Thymus (tissue), 11 donors: Measurements from ENCODE around the gene BBS10. TPM values are rescaled to one million over a fixed set of nuclear protein-coding genes. Genes with fewer than 3 reads are reported as not detected.
"Not testable (repeated sequence)": the region's sequence is repeated elsewhere in the genome, so short reads cannot be mapped to it uniquely, and the experiment has no call there.

ENCODE experiments used
- DNase-seq, 9 donors: peaks; one replicate each; pipeline ENCODE4 v3.0.0-alpha.2; 2013; ENCODE audit warnings: low spot score in 9 of 9, low read depth in 6 of 9, missing footprints in 1 of 9
- H3K27ac ChIP-seq, 2 donors: one replicate each; pipeline ENCODE4 v1.5.1; 2013; ENCODE audit warnings: control low read depth in 1 of 2, low read depth in 1 of 2, low read length in 1 of 2, mild to moderate bottlenecking in 1 of 2, moderate library complexity in 1 of 2
- H3K27me3 ChIP-seq, 2 donors: one replicate each; pipeline ENCODE4 v1.5.1; 2013; ENCODE audit warnings: low read length in 1 of 2; ENCODE audit not compliant: control insufficient read depth in 2 of 2, insufficient read depth in 1 of 2
- H3K36me3 ChIP-seq, 2 donors: one replicate each; pipeline ENCODE4 v1.5.1; 2013; ENCODE audit warnings: low read length in 1 of 2, mild to moderate bottlenecking in 1 of 2, moderate library complexity in 1 of 2; ENCODE audit not compliant: control insufficient read depth in 2 of 2, insufficient read depth in 2 of 2
- H3K4me1 ChIP-seq, 2 donors: one replicate each; pipeline ENCODE4 v1.5.1; 2013; ENCODE audit warnings: low read length in 2 of 2; ENCODE audit not compliant: control insufficient read depth in 2 of 2, insufficient read depth in 2 of 2
- H3K4me3 ChIP-seq, 2 donors: one replicate each; pipeline ENCODE4 v1.5.1; 2013; ENCODE audit warnings: low read length in 2 of 2, control low read depth in 1 of 2, mild to moderate bottlenecking in 1 of 2
- H3K9me3 ChIP-seq, 2 donors: one replicate each; pipeline ENCODE4 v1.5.1; 2013; ENCODE audit warnings: low read length in 1 of 2, mild to moderate bottlenecking in 1 of 2; ENCODE audit not compliant: control insufficient read depth in 2 of 2, insufficient read depth in 1 of 2
- WGBS: extraction: QIAGEN DNeasy Blood & Tissue Kit; methylation state at CpG from one replicate; pipeline ENCODE4 v1.1.7; 2013; 5-methylcytosine and 5-hydroxymethylcytosine counted together
- polyA plus RNA-seq: library from polyadenylated mRNA; stranded (reverse); fragments of 200-250 nt; gene quantifications from one replicate; pipeline ENCODE4 v1.2.3, GENCODE V29; 2013
- total RNA-seq: library from RNA; stranded (reverse); fragments of 120-200 nt; gene quantifications from one replicate; pipeline ENCODE4 v1.2.4, GENCODE V29; 2013
- donor health status: healthy.

BBS10 gene
- total and polyA plus RNA-seq, 2 donors, result 12.2 to 13.3 TPM

DNA sequence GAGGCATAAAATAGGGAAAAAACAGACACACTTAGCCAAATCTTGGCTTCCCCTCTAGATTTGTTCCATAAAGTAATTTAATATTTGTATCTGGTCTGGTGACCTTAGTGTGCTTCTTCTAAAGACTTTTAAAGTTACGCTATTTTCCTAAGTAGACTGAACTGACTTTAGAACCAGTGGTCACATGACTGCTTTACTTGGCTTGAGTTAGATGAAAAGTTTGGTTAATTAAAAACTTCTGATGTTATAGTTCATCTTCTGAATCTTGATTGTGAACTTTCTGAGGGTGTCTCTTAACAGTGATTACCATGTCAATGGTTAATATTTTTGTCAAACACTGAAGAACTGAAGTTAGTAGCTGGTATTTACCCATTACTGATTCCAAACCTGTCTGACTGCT lies 2.6 kb downstream of the BBS10 start:
- no peak for DNase-seq
- no peak overlapping the region for H3K27ac ChIP-seq
- H3K4me1 ChIP-seq, result peaks cover 4 to 14% of the 10 kb centered on the region in 2 donors
- H3K4me3 ChIP-seq, result no peak overlapping the region
- 94% methylated on average over 1 of the region's 1 CpG for WGBS
- no peaks in the 10 kb centered on the region for H3K36me3 ChIP-seq
- H3K9me3 ChIP-seq, result no peaks in the 10 kb centered on the region
- no peaks in the 10 kb centered on the region for H3K27me3 ChIP-seq

DNA sequence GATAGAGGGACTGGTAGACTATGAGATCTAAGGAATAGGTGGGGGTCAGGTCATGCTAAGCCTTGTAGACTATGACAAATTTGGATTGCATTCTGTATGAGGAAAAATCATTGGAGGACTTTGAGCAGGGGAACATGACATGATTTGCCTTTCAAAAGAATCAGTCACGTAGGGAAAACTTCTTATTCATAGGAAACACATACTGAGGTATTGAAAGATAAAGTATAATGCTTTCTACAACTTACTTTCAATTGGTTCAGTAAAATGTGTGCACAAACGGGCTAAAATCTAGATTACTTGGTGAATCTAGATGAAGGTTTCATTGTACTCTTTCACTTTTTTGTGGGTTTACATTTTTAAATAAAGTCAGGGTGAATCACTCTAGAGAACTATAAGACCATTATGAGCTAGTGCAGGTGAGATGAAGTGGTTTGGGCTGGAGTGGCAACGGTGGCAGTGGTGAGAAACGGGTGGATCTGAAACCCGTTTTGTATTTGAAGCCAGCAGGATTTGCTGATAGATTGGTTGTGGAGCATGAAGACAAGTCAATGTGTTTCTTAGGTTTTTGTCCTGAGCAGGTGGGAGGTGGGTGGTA lies 6.7 kb downstream of the BBS10 start:
- no peaks in the 10 kb centered on the region for H3K9me3 ChIP-seq
- H3K27ac ChIP-seq, result no peak overlapping the region
- 96% methylated on average over 5 of the region's 5 CpGs for WGBS
- no peak overlapping the region for H3K4me3 ChIP-seq
- DNase-seq, result no peak
- no peaks in the 10 kb centered on the region for H3K27me3 ChIP-seq
- H3K4me1 ChIP-seq, result no peaks in the 10 kb centered on the region
- no peaks in the 10 kb centered on the region for H3K36me3 ChIP-seq

DNA sequence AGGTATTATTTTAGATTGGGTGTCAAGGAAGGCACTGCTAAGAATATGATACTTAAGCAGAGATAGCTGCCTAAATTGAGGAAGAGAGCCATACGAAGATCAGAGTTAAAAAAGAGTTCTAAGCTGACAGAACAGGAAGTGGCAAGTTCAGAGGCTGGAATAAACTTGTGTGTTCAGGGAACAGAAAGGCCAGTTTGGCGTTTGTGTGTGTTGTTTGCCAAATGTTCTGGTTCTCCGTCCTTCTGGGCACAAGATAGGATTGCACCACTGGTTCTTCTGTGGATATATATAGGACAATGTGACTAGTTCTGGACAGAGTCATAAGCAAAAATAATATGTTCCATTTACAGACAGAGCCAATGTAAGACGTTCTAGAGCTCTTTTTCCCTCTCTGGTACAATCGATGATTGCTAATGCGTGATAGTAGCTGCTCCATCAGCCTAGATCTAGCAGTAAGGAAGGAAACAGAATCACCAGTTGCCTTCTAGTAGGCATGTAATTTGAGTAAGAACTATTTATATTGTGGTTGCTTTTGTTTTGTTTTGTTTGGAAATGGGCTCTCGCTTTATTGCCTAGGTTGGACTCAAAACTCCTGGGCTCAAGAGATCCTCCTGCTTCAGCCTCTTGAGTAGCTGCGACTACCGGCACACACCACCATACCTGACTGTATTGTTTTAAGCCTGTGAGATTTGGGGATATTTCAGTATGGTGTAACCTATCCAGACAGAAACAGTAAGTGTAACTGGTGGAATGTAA lies 7.4 kb downstream of the BBS10 start:
- no peak for DNase-seq
- H3K9me3 ChIP-seq, result no peaks in the 10 kb centered on the region
- H3K27ac ChIP-seq, result no peak overlapping the region
- H3K36me3 ChIP-seq, result no peaks in the 10 kb centered on the region
- WGBS, result 87% methylated on average over 9 of the region's 9 CpGs
- H3K4me1 ChIP-seq, result no peaks in the 10 kb centered on the region
- no peak overlapping the region for H3K4me3 ChIP-seq
- H3K27me3 ChIP-seq, result no peaks in the 10 kb centered on the region

DNA sequence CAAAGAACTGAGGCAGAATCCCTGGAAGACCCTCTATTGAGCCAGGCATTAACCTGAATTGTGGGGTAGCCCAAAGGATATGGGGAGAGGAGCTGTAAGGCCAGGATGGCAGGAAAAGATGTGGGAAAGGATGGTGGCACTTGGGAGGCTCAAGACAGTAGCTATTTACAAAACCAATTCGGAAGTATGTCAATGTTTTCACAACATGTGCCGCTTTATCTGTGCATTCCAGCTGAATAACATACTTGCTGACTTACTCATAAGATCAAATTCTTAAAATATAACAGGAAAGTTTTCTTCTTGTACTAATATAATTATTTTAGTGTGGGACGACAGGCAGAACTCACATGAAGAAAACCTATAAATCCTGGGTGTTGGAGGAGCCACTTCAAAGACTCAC lies 10.6 kb downstream of the BBS10 start:
- H3K9me3 ChIP-seq, result no peaks in the 10 kb centered on the region
- no peaks in the 10 kb centered on the region for H3K36me3 ChIP-seq
- no peak overlapping the region for H3K4me3 ChIP-seq
- DNase-seq, result no peak
- 96% methylated on average over 3 of the region's 3 CpGs for WGBS
- no peaks in the 10 kb centered on the region for H3K27me3 ChIP-seq
- no peaks in the 10 kb centered on the region for H3K4me1 ChIP-seq
- no peak overlapping the region for H3K27ac ChIP-seq

DNA sequence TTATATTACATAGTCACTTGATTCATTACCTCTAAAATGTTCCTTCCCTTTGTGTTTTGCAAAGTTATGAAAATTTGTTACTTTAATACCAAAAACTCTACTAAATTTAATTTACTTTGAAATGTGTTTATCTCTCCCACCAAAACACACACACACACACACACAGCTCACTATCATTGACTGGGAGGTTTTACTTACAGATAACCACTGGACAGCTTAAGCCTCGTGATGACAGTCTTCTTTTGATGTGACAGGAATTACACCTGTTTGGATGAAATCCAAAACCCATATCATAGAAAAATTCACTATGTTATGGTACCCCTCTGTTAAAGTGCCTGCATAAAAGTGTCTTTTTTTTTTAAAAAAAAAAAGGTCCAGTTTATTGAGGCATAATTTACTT lies 15.6 kb downstream of the BBS10 start:
- Histone ChIP-seq H3K4me1 (no peaks in the 10 kb centered on the region), H3K4me3 (no peak overlapping the region), H3K27me3 (peaks cover 0 to 2% of the 10 kb centered on the region in 2 donors), H3K9me3 (no peaks in the 10 kb centered on the region), H3K36me3 (no peaks in the 10 kb centered on the region), H3K27ac (no peak overlapping the region)
- DNase-seq, result no peak
- WGBS, result 14% methylated on average over 1 of the region's 1 CpG

DNA sequence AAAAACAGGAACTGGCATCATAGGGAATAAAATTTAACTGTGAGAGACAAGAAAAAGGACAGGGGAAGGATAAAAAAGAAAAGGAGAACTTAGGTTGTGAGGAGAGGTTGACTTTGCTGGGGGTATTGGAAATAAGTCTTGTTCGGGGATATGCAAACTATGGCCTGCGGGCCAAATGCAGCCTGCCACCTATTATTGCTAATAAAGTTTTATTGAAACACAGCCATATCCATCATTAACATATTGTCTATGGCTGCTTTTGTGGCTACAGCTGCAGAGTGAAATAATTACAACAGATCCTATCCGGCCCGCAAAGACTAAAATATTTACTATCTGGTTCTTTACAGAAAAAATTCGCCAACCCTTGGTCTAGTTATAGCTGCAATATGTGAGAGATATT lies 18.6 kb downstream of the BBS10 start:
- Histone ChIP-seq H3K27ac (no peak overlapping the region), H3K9me3 (no peaks in the 10 kb centered on the region), H3K4me3 (no peak overlapping the region), H3K36me3 (no peaks in the 10 kb centered on the region), H3K4me1 (no peaks in the 10 kb centered on the region), H3K27me3 (peaks cover 0 to 2% of the 10 kb centered on the region in 2 donors)
- no peak for DNase-seq
- WGBS, result 98% methylated on average over 5 of the region's 5 CpGs

DNA sequence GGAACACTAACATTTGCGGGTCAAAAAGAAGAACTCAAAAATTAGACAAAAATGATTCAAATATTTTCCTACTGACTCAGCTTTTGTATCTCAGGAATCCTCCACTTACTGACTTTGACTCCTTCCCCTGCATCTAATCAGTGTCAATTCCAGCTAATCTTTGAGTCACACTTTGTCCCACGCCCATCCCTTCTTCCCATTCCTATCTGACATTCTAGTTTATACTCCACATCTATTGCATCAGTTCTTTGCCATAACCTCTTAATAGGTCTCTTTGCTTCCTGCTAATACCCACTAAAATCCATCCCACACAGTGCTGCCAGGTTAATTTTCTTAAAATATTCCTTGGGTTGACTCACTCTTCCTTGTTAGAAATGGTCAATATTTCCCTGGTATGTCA lies 19.1 kb downstream of the BBS10 start:
- DNase-seq, result no peak
- no peaks in the 10 kb centered on the region for H3K36me3 ChIP-seq
- no peak overlapping the region for H3K4me3 ChIP-seq
- no peak overlapping the region for H3K27ac ChIP-seq
- peaks cover 0 to 2% of the 10 kb centered on the region in 2 donors for H3K27me3 ChIP-seq
- WGBS, result 96% methylated on average over 2 of the region's 2 CpGs
- no peaks in the 10 kb centered on the region for H3K9me3 ChIP-seq
- no peaks in the 10 kb centered on the region for H3K4me1 ChIP-seq

DNA sequence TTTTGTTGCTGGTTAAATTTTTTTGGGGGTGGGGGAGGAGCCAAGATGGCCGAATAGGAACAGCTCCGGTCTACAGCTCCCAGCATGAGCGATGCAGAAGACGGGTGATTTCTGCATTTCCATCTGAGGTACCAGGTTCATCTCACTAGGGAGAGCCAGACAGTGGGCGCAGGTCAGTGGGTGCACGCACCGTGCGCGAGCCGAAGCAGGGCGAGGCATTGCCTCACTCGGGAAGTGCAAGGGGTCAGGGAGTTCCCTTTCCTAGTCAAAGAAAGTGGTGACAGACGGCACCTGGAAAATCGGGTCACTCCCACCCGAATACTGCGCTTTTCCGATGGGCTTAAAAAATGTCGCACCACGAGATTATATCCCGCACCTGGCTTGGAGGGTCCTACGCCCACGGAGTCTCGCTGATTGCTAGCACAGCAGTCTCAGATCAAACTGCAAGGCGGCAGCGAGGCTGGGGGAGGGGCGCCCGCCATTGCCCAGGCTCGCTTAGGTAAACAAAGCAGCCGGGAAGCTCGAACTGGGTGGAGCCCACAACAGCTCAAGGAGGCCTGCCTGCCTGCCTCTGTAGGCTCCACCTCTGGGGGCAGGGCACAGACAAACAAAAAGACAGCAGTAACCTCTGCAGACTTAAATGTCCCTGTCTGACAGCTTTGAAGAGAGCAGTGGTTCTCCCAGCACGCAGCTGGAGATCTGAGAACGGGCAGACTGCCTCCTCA lies 28.5 kb downstream of the BBS10 start:
- H3K9me3 ChIP-seq, DNase-seq, H3K4me3 ChIP-seq, H3K27me3 ChIP-seq, H3K4me1 ChIP-seq, H3K36me3 ChIP-seq, H3K27ac ChIP-seq: not testable (repeated sequence)
- 85% methylated on average over 30 of the region's 32 CpGs for WGBS
